SH-SY5Y (cell line): Measurements from ENCODE around the gene PAPPA.

Experiments used
- GATA2 ChIP-seq: IDR thresholded peaks from 2 replicates; pipeline ENCODE4 v1.6.1; 2011; ENCODE audit warnings: mild to moderate bottlenecking, low read depth, low read length
- GATA3 ChIP-seq: IDR thresholded peaks from 2 replicates; pipeline ENCODE4 v1.6.1; 2011; ENCODE audit warnings: low read depth, mild to moderate bottlenecking, low read length, moderate library complexity

Gene PAPPA

DNA sequence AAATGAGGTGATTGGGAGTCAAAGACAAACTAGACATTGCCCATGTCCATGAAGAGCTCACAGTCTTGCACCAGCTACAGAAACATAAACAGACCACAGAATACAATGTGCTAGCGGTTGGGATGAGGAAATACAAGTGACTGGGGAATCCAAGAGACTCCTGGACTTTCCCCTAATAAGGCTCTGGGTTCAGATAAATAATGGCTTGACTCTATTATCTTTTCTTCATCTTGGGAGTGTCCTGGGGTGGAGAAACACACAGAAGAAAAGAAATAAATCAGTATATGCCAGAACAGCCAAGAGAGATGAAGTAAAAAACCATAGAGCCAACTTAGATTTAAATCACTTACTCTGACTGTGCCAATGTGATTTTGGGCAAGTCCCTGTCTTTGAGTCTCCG lies 227.8 kb downstream of the PAPPA start:
- TF ChIP-seq GATA3 (no peak), GATA2 (no peak)

GRCh38 chr9:116382053-116382452 lies 228.5 kb downstream of the PAPPA start:
- TF ChIP-seq GATA2: no peak
- TF ChIP-seq GATA3: no peak

DNA sequence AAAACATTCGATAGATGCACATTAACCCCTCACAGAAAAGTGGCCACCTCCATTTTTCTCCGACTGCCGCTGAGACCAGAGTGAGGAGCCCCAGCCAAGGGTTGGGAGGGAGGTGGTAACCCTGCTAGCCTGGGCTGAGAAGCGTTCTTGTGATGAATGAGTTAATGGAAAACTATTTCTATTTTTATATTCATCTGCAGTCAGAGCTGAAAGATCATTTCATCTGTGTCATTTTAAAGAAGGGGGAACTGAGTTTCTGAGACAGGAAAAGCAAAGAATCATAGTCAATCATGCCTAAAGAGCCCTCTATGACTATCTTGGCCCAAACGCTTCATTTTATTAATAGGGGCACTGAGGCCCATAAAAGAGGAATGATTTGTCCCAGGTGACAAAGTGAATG lies 229.5 kb downstream of the PAPPA start:
- no peak for TF ChIP-seq GATA3

DNA sequence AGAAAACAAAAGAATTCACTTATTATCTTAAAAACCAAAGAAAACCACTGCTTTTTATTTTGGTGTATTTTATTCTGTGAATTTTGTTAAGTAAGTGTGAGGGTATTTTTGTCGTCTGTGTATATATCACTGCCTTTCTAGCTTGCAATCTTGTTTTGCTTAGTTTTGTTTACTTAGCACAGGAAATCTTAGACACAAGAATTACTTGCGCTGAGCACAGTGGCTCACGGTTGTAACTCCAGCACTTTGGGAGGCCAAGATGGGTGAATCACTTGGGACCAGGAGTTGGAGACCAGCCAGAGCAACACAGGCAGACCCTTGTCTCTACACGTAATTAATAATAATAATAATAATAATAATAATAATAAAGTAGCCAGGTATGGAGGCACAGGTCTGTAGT lies 230.3 kb downstream of the PAPPA start:
- TF ChIP-seq GATA2 (no peak), GATA3 (no peak)

DNA sequence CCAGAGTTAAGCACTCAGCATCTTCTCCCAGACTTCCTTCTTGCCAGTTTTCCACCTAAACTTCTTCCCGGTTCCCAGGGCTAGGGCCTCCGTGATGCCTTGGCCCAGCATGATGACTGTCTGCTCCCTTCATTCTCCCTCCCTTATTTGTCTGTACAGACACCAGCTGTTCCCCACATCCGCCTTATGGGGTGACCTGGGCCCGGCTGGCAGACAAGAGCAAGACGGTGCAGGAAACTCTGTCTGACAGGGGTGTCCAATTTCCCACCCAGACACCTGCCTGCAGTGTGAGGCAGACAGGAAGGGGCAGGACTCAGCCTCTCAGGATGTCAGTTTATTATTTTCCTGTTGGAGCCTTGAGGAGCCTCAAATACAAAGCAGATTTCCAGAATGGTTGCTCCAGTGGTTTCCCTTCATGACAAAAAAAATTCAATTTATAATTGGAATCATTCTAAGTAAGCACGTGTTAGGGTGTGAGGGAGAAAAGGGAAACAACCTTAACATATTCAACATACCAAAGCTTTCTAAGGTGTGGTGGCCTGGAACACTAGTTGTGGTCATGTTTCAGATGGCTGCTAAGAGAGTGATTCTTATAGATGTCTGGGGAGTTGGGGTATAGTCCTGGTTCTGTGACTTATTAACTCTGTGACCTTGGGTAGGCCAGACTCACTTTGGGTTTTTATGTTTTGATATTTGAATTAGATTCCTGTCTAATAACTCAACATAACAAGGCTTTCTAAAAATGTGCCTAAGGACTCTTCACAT lies 234.5 kb downstream of the PAPPA start:
- TF ChIP-seq GATA3 (no peak), GATA2 (no peak)

- TF ChIP-seq GATA2: no peak
- TF ChIP-seq GATA3: no peak
Observed at GRCh38 chr9:116389541-116390302, 236.1 kb downstream of the PAPPA start.

DNA sequence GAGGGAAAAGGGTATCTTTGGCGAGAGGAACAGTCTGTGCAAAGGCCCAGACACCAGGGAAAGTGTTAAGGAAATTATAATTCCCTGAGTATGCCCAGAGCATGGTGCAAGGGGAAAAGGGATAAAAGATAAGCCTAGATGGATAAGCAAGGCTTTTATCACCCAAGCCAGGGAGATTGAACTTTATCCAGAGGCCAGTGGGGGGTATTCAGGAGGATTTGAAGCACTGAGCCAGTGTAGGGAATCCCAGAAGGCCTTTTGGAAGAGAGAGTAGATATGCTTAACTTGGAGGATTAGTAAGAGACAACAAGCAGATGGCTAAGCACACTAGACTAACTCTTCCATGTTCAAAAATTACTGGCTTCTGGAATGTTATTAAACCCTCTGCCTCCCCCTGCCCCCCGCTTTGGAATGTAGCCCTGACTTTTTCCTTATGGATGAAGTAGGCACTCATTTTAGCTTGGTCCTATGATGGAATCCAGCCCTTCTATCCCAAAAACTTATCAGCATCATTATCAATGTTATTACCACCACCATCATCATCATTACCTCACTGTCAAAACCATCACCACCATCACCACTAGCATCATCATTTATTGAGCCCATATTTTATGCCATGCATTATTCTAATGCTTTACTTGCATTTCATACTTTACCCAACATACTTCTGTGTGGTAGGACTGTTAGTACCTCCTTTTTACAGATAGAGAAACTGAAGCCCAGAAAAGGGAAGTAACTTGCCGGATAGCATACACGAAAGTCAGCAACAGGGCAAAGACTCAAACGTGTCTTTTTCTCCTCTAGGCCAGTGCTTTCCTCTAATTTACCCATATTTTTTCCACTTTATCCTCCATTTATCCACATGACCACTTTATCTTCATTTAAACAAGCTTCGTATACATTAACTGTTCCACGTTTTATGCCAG lies 237.0 kb downstream of the PAPPA start:
- no peak for TF ChIP-seq GATA3
- no peak for TF ChIP-seq GATA2

GRCh38 chr9:116391306-116391900 lies 237.8 kb downstream of the PAPPA start:
- TF ChIP-seq GATA2 (no peak), GATA3 (no peak)

- TF ChIP-seq GATA2 (no peak), GATA3 (no peak)
Observed at GRCh38 chr9:116393198-116393597, 239.6 kb downstream of the PAPPA start.

GRCh38 chr9:116394070-116394469 lies 240.5 kb downstream of the PAPPA start:
- TF ChIP-seq GATA3: no peak

GRCh38 chr9:116394894-116395698 lies 241.5 kb downstream of the PAPPA start:
- TF ChIP-seq GATA3: no peak

GRCh38 chr9:116395699-116396037 lies 242.1 kb downstream of the PAPPA start:
- TF ChIP-seq GATA2 (no peak), GATA3 (no peak)

- TF ChIP-seq GATA3 (no peak), GATA2 (no peak)
Observed at GRCh38 chr9:116403171-116403570, 249.6 kb downstream of the PAPPA start.
